ENCODE data around the gene ESRRG.

The ESRRG gene

DNA sequence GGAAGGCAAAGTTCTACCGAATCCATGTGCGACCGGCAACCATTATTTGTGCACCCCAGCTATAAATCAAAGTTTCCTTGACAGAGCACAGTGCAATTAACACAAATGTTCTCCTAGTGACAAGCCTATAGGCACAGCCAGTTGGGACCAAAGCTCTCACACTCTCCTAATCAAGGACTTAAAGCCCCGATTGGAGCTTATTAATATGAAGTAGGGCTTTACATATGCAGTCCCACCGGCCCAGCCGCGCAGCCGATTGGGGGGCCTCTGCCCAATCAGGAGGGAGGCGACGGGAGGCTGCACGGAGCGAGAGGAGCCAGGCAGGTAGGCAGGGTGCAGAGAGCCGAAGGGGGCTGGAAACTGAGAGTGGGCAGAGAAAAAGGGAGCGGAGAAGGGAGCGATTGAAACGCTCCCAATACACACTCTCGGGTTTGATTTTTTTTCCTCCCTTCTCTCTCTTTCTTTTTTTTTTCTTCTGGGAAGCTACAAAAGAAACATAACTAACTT, at the start of gene ESRRG:
Gene ESRRG, minus strand, starts transcription at position 156 of the 507 bp plus-strand sequence. Its CDS starts 130 bp downstream, at position 26.
- no peak for DNase-seq (ENCODE audit: low read depth)

DNA sequence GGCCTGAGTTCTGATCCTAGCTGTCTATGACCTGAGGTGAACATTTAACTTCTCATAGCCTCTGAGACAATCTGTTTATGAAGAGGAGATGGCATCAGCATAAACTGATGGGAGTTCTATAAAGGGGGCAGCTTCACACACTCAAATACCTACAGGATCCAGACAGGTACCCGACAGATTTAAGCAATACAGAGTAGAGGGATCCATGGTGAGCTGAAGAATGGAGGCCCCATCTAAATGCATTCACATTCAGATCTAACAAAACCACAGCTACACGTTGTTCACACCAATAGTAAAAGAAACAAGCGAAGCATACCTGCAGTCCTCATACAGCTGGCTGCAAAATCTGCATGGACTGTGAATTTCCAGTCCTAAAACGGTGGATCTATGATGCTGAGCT, 48.7 kb upstream of the ESRRG start:
- DNase-seq (ENCODE audit: low read depth) = no peak

DNA sequence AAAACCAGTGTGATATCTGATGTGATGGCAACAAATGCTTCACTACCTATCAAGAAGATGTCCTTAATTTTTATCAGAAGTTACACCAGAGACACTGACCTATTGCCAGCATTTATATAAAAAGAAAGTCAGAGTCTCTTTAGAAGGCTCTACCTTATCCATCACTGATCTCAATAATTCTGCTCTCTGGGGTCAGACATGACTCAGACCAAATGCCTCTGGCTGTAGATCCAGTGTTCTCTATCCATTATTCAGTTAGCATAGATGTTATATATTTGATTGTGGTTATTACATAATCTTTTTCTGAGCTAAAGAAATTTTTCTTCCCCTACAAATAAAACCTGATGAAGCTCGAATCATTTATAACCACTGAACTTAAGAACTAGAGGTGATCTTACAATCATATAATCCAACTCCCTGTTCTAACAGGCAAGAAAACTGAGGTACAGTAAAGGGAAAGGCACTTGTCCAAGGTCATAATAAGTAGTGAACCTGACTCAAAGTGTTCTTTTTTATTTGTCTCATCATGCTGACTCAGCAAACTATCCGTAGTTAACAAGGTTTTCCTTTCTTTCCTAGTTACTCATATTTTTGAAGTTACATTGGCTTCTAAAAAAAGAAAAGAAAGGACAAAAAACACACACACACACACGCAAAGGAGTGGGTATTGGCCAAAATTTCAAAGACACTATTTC, 43.6 kb upstream of the ESRRG start:
- DNase-seq (ENCODE audit: low read depth) = no peak

DNA sequence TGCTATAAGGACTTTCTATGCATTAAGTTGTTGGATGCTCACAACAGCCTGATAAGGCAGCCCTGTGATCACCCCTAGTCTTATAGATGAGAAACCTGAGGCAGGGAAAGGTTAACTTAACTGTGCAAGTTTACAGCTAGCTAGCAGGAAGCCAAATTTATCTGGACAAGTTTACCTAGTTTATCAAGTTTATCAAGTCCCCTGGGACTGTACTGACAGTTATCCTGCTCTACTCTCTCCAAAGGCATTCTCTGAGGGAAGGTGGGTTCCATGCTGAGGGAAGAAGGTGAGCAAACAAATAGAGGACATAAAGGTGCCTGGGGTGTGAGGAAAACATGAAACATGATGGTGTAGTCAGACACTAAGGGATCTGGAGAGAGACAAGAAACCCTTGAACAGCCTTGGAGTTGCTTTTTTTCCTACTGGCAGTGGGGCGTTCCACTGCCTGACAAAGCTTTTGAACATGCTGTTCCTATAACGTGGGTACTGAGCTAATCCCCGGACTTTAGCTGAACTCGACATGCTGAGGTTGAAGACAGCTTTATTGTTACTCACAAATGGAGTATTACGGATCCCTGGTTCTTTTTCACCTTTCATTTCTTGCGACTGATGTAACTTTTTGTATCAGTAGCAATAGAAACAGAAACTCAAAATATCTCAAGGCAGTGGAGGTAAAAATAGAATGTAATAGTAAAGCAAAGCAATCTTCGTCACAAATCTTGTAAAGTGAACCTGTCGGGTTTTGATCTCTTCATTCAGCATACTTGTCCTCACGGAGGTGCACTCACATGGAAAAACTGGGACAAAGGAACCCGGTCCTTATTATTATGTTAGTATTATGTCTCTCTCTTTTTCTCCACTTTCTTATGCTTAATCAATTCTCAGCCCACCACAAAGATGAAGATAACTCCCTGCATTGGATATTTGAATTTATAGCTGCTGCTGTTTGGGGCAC, 42.4 kb upstream of the ESRRG start:
- no peak for DNase-seq (ENCODE audit: low read depth)

DNA sequence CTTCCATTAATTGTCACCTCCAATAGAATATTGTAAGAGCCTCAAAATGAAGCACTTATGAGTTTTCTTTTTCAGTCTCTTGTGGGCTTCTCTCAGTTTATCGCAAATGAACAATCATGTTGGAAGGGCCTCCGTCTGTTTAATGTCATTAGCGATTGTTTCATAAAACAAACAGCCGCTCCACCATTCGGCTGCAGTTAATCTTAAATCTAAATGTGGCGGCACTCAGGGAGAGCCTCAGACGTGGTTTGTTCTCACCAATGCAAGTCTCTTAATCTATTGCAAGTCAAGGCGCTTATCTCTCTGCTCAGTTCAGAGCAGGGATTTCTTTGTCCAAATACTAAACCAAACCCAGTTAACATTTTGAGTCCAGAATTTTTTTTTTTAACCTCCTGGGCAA, 34.9 kb upstream of the ESRRG start:
- no peak for DNase-seq (ENCODE audit: low read depth)

DNA sequence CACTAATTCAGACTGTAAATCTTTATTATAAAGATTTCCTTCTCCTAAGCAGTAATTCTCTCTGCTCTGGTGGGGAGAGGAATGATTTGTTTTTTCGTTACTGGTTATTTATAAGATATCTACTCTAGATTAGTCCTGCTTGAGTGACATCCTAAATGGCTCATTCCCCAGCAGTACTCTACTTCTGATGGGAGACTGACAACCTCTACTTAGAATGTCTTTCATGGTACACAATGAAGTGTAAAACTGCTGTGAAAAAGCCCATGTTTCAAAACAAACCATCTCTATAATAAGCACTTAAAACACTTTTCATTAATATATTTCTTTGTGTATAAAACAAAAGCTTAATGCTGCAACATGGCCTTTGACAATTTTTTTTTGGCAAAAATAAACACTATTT, 33.9 kb upstream of the ESRRG start:
- DNase-seq (ENCODE audit: low read depth) = no peak

DNA sequence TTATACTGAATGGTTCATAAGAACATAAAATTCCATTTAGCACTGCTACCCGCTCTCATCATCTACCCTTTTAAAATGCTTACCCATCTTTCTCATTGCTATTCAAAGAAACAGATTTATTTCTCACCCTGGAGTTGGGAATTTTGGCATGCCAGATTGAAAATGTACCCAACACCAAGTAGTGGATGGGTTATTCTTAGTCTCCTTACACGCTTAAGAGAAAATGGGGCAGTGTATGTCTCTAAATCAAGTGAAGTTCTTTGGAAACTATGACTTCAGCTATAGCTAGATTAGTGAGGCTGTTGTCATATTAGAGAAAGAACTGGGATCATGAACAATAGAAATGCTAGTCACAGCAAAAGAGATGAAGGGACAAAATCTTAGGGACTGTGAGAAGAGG, 27.7 kb upstream of the ESRRG start:
- no peak for DNase-seq (ENCODE audit: low read depth)

DNA sequence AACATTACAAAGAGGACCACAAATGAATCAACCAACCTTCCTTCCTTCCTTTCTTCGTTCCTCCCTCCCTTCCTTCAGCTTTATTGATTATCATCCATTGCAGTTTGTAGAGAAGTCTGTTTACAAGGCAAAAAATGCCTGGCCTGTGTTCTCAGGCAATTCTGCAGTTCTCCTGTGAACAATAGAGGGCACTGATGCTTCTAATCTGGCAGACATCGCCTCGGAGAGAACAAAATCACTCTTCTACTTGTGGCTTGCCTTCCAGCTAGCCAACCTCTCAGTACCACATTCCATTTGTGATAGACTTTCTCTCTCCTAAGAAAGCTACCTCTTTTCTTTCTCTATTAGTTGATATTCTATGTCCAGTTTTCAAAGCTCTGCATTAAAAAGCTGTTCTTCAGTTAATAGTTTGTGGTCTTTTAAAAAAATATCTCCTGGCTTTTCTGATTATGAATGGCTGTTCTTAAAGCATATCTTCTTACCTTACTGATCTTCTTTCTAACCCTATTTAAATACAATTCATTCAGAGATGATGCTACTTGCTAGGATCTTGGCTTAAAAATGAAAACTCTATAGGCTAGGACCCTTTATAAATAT, 26.9 kb upstream of the ESRRG start:
- DNase-seq (ENCODE audit: low read depth) = no peak

DNA sequence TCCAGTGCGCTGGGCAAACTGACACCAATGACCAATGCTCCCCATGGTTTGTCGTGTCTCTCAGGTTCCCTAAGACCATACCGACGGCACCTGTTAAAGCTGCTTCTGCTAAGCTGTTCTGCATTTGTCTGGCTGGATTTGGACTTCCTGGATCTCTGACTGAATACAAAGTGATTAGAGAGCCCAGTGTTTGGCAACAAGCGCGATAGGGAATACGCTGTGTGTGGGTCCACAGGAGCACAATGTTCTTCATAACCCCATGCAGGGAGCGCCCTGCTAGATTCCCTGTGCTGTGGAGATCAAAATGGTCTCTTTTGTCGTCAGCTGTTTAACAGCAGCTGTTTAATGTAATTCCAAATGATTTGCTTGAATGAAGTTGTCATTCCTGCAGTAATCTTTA, 26.0 kb upstream of the ESRRG start:
- DNase-seq (ENCODE audit: low read depth) = no peak

DNA sequence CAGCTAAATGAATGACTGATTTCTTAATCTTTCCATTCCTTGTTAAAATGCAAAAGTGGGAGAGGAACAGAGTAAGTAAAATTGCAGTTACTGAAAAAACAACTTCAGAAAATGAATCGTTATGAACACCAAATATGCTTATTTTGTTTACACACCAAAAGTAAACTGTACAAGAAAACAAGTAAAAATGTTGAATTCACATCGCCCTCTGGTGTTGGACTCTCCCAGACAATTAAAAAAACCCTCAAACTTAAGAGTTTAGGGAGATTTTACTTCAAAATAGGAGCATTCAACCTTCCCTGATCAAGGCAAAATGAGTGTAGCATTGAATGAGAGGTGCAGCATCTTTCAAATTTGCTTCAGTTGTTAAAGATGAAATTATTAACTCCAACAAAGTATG, 19.4 kb upstream of the ESRRG start:
- no peak for DNase-seq (ENCODE audit: low read depth)

DNA sequence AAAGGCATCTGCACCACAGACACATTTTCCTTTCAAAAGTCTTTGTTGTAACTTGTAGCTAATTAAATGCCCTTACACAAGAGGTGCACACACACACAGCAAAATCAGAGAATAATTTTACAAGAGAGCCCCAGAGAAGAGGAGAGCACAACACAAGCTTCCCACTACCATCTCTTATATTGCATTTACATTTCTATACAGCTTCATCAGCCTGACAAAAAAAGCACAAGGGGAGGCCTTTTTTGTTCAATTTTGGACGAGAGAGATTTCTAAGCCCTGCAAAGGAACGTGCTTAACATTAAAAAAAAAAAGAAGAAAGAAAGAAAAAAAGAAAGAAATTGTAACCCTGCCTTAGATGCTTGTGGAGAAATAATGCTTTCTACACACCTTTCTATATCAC, 17.1 kb upstream of the ESRRG start:
- DNase-seq (ENCODE audit: low read depth) = no peak

DNA sequence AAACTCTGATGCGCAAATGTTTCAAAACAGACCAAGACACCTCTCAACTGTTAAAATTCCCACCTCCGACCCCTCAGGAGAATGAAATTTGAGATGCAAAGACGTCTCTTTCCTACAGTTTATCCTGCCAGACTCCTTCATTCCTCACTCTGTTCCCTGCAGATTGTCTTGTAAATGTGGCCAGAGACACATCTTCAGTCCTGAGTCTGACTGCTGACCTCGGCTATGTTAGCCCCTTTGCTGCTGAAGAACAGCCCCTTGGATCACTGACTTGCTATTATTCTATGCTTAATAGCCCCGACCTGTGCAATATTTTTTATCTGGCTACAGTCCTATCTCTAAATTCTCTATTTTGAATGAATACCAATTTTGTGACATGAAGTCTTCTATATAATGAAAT, 16.6 kb upstream of the ESRRG start:
- DNase-seq (ENCODE audit: low read depth) = no peak

DNA sequence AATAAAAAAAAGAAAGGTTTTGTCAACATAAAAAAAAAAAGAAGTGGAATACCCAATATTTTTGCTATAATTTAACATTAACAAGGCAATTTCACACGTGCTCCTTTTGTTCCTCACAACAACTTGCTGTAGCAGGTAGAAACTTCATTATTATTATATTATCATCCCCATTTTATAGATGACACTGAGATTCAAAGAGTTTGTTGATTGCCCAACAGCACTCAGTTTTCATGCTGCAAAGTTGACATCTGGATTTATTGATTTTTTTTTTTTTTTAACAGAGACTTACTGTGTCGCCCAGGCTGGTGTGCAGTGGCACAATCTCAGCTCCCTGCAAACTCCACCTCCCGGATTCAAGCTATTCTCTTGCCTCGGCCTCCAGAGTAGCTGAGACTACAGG, 8.9 kb upstream of the ESRRG start:
- DNase-seq (ENCODE audit: low read depth) = no peak

DNA sequence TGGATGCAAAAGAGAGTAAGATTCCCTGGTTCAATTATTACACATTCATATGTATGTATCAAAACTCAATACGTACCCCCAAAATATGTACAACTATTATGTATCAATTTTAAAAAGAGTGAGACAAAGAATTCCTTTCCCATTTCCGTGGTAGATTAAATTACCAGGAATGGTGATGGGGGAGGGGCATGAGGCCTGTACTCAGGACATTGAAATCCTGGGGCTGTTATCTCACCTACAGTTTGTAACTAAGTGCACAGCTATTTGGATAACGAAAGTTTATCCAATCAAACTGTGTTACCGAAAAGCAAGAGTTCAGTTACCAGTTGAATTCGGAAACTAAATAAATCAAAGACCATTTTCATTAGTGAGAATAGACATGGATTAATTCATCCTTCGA, 8.3 kb upstream of the ESRRG start:
- DNase-seq (ENCODE audit: low read depth) = no peak

DNA sequence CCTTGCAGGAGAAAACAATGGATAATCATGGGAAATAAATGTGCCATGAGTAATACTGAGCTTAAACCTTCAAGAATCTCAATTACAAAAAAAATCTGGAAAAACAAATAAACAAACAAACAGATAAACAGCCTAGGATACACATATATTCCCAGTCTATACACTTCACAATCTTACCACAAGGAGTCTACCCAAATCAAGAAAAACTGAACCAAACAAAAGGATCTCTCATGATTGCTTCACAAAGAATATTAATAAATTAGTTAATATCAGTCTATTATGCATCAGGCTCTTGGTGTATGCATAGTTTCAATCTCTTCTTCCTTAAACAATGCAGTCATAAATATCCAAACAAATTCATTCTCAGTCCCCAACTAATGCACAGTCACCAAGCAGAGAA, 3.2 kb upstream of the ESRRG start:
- no peak for DNase-seq (ENCODE audit: low read depth)

DNA sequence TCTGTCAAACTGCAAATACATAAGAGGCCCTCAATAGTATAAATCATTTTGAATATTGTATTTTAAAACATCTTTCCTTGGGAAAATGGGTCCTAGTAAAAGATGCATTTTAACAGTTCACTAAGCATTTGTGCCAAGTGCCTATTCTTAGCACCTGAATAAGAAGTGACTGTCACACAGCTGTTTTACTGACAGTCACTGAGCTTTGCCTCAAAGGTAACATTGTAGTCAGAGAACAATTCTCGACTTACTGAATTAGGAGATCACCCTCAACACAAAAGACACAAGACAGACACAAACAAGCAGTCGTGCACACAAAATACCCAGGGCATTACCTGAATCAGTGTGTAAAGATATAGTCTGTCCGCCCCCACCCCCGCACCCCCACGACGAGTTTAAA, 408 bp downstream of the ESRRG start:
- no peak for DNase-seq (ENCODE audit: low read depth)

DNA sequence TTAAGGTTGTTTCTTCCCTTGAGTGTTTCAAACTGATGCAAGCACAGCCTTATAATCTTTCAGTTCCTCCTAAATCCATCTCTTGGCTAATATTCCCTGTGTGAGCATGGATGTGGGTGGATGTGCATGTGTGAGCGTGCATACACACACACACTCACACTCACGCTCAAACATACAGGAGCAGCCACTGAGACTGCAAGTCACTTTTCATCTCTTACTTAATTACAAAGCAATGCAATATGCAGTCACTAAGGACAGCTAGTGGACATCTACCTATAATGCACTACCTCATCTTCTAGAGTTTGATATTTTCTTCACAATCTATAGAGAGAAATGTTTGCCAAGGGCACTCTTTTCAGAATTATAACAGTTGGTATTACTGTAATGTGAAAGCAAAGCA, 1.4 kb downstream of the ESRRG start:
- DNase-seq (ENCODE audit: low read depth) = no peak

DNA sequence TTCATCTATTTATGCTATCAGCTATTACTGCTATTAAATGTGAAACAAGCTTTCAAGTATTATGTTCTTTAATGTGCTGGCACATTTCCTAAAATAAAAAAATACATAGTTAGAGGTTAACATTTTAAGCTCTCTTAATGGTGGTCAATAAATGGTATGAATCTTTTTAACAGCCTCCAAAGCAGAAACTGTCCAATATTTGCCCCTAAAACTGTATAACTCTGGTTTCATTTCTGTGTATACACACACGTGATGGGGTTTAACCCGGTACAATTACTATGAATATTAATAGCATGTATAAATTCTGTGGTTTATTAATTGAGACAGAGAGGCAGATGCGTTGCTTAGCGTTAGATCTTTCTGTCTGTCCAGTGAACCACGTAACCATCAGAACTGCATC, 2.2 kb downstream of the ESRRG start:
- no peak for DNase-seq (ENCODE audit: low read depth)

DNA sequence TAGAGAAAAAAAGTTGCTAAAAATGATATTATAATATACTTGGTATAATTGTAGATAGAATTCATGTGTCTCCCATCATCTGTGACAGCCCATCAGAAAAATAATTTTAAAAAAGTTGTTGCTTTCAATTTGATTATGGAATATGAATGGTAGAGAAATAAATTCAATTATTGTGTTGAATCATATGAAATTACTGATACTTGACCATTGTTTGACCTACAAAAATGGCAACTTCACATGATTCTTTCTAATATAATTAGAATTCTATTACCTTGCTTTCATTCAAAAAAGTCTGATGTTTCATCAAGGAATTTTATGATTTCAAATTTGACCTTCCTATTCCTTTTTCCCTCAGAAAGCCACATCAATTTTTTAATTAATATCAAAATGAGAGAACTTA, 11.5 kb downstream of the ESRRG start:
- no peak for DNase-seq (ENCODE audit: low read depth)

DNA sequence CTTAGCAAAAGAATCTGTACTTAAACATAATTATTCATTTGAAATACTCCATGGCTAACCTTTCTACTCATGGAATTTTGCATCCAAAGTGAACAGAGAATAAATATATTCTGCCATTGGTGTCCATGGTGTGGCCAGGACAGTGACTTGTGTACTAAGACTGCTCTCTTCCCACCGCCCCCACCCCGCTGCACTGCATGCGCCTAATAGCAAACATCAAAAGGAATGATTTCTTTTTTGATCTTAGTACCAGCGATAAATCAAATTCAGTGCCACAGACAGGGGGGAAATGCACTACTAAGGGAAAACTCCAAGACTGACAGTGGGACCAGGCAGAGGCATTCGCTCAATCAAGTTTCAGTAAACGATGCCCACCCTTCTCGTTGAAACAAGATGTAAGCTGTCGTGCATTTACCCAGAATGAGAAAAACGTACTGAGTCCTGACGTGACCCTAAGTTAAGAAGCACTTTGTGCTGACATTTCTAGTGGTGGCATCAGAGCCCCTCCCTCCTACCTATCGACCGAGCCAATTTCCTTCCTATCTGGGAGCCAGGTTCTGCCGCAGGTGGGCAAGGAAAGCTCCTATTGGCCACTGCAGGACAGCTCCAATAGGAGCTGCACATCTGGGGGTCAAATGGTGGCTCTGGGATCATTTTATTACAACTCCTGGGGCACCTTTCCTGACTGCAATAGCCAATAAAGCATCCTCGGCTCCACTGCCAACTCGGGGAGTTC, 12.5 kb downstream of the ESRRG start:
- no peak for DNase-seq (ENCODE audit: low read depth)

DNA sequence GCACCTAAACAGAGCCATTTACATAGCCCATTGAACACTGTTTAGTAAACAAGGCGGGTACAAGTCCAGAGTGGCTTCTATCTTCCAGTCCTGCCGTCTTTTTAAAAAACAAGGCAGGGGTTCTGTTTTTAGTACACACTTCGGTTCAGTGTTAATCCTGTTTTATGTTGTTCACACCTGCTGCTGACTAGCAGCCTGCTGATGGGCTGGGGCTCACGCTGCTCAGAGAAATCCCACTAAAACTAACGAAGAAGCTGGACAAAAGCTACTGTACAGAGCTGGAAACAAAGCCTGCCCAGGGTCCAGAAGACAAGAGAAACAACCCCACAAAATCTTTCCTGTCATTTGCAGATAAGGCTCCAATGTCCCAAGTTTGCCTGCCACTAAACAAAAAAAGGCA, 13.2 kb downstream of the ESRRG start:
- no peak for DNase-seq (ENCODE audit: low read depth)

DNA sequence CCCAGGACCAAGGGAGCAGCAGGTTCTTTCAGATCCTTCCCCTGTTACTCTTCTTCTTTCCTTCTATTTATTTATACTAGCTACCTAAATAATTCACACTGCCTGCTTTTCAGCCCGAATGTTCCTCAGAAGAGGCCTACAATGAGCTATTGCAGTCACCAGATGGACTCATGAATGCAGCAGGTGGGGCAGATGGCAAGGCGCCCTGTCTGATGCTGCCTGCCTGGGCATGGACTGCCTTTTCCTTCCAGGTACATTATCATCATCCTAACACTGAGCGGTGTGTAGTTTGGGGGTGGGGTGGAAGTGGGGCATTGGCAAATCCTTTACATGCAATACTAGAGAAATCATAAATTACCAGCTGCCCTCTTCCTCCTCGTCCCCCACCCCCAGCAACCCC, 17.6 kb downstream of the ESRRG start:
- DNase-seq (ENCODE audit: low read depth) = no peak
